ENCODE data around the gene CSRP2.

Gene CSRP2

GRCh38 chr12:76878899-76879709 lies at the start of gene CSRP2:
CSRP2 (minus strand) TSS chr12:76879019; CDS start chr12:76866260, 12,759 bp downstream.
- DNase-seq (ENCODE audit: extremely low read depth in 1 of 2, low read depth in 1 of 2): peak; percentile 32 to 44

GRCh38 chr12:76927170-76927784 lies 48.5 kb upstream of the CSRP2 start:
- DNase-seq (ENCODE audit: extremely low read depth in 1 of 2, low read depth in 1 of 2): peak in 1 of 2 donors; percentile 7

GRCh38 chr12:76925135-76925534 lies 46.3 kb upstream of the CSRP2 start:
- no peak for DNase-seq (ENCODE audit: extremely low read depth in 1 of 2, low read depth in 1 of 2)

- DNase-seq (ENCODE audit: extremely low read depth in 1 of 2, low read depth in 1 of 2): no peak
Measured at GRCh38 chr12:76922866-76923265, 44.0 kb upstream of the CSRP2 start.

GRCh38 chr12:76921891-76922664 lies 43.3 kb upstream of the CSRP2 start:
- no peak for DNase-seq (ENCODE audit: extremely low read depth in 1 of 2, low read depth in 1 of 2)

- DNase-seq (ENCODE audit: extremely low read depth in 1 of 2, low read depth in 1 of 2): no peak
Measured at GRCh38 chr12:76921100-76921471, 42.3 kb upstream of the CSRP2 start.

GRCh38 chr12:76920172-76921099 lies 41.6 kb upstream of the CSRP2 start:
- DNase-seq (ENCODE audit: extremely low read depth in 1 of 2, low read depth in 1 of 2): peak in 1 of 2 donors; percentile 5

- no peak for DNase-seq (ENCODE audit: extremely low read depth in 1 of 2, low read depth in 1 of 2)
Measured at GRCh38 chr12:76919383-76920171, 40.8 kb upstream of the CSRP2 start.

- no peak for DNase-seq (ENCODE audit: extremely low read depth in 1 of 2, low read depth in 1 of 2)
Measured at GRCh38 chr12:76916170-76916540, 37.3 kb upstream of the CSRP2 start.

- no peak for DNase-seq (ENCODE audit: extremely low read depth in 1 of 2, low read depth in 1 of 2)
Measured at GRCh38 chr12:76915361-76916169, 36.7 kb upstream of the CSRP2 start.

GRCh38 chr12:76914102-76914859 lies 35.5 kb upstream of the CSRP2 start:
- DNase-seq (ENCODE audit: extremely low read depth in 1 of 2, low read depth in 1 of 2): no peak

- no peak for DNase-seq (ENCODE audit: extremely low read depth in 1 of 2, low read depth in 1 of 2)
Measured at GRCh38 chr12:76909290-76909689, 30.5 kb upstream of the CSRP2 start.

- no peak for DNase-seq (ENCODE audit: extremely low read depth in 1 of 2, low read depth in 1 of 2)
Measured at GRCh38 chr12:76908303-76909017, 29.6 kb upstream of the CSRP2 start.

- DNase-seq (ENCODE audit: extremely low read depth in 1 of 2, low read depth in 1 of 2): no peak
Measured at GRCh38 chr12:76901628-76902380, 23.0 kb upstream of the CSRP2 start.

GRCh38 chr12:76899522-76899921 lies 20.7 kb upstream of the CSRP2 start:
- no peak for DNase-seq (ENCODE audit: extremely low read depth in 1 of 2, low read depth in 1 of 2)

- DNase-seq (ENCODE audit: extremely low read depth in 1 of 2, low read depth in 1 of 2): no peak
Measured at GRCh38 chr12:76898442-76898841, 19.6 kb upstream of the CSRP2 start.

GRCh38 chr12:76896274-76896673 lies 17.5 kb upstream of the CSRP2 start:
- no peak for DNase-seq (ENCODE audit: extremely low read depth in 1 of 2, low read depth in 1 of 2)

Measured in stimulated activated CD8-positive, alpha-beta memory T cell treated with anti-CD3 and anti-CD28 coated beads, Interleukin-7, amount 100 ng/mL, for 48 hours (primary cell).